GM12801 (cell line): Measurements from ENCODE around the gene PFDN2.

Experiments
- TF ChIP-seq, protein P1 (sequence below): IDR thresholded peaks from one replicate; pipeline ENCODE4 v1.5.1; 2011; ENCODE audit warnings: control low read depth; ENCODE audit not compliant: insufficient read length; ENCODE audit errors: extremely low read depth

Gene PFDN2

DNA sequence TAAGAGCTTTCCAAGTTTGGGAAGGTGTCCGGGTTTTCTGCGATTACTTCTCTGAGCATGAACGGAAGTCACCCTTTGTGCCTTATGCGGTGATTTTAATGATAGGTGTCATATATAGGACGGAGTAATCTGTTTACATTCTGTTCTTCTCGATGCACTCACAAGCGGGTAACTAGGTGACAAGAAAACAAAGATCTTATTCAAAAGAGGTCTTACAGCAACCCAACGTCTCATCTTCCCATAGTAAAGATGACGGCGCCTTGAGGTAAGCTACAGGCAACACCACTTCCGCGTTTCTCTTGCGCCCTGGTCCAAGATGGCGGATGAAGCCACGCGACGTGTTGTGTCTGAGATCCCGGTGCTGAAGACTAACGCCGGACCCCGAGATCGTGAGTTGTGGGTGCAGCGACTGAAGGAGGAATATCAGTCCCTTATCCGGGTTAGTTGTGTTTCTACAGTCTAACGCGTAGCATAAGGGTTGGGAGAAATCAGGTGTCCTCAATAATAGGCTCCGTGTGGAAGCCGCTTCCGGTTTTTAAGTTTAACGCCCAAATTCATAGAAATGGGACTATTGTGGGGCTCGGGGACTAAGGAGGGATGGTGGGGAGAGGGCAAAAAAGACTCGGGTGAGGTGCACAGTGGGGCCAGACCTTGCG, 36.0 kb upstream of the PFDN2 start, which contains the start of gene UFC1:
TSS of gene UFC1 (plus strand) at position 297 of the 656 bp plus-strand sequence. CDS start at position 317, 20 bp downstream.
- TF ChIP-seq, protein P1, sequence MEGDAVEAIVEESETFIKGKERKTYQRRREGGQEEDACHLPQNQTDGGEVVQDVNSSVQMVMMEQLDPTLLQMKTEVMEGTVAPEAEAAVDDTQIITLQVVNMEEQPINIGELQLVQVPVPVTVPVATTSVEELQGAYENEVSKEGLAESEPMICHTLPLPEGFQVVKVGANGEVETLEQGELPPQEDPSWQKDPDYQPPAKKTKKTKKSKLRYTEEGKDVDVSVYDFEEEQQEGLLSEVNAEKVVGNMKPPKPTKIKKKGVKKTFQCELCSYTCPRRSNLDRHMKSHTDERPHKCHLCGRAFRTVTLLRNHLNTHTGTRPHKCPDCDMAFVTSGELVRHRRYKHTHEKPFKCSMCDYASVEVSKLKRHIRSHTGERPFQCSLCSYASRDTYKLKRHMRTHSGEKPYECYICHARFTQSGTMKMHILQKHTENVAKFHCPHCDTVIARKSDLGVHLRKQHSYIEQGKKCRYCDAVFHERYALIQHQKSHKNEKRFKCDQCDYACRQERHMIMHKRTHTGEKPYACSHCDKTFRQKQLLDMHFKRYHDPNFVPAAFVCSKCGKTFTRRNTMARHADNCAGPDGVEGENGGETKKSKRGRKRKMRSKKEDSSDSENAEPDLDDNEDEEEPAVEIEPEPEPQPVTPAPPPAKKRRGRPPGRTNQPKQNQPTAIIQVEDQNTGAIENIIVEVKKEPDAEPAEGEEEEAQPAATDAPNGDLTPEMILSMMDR: no peak

DNA sequence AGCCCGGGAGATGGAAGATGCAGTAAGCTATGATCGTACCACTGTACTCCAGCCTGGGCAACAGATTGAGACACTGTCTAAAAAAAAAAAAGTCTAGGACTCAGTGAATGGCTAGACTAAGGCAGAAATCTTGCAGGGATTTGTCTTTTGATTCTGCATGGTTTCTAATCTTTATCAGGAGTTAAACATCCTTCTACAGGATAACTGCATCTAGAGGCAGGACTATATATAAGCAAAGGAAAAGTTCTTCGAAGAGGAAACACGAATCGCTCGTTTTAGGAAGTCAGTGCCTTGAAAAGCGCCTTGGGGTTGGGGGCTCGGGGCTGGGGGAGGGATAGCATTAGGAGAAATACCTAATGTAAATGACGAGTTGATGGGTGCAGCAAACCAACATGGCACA, 35.3 kb upstream of the PFDN2 start:
- TF ChIP-seq, protein P1: no peak

DNA sequence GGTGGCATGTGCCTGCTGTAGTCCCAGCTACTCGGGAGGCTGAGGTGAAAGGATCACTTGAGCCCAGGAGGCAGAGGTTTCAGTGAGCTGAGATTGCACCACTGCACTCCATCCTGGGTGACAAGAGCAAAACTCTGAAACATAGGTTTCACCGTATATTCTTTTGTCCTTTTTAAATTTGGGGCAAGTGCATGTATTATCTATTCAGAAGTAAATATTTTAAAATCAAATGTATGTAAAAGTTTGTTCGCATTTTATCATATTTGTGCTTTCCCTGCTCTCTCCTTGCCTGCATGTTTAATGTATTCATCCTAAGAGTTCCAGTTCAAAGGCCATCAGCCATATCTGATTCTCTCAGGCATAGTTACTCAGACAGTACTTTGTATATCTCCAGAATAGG, 28.0 kb upstream of the PFDN2 start:
- TF ChIP-seq, protein P1: no peak

DNA sequence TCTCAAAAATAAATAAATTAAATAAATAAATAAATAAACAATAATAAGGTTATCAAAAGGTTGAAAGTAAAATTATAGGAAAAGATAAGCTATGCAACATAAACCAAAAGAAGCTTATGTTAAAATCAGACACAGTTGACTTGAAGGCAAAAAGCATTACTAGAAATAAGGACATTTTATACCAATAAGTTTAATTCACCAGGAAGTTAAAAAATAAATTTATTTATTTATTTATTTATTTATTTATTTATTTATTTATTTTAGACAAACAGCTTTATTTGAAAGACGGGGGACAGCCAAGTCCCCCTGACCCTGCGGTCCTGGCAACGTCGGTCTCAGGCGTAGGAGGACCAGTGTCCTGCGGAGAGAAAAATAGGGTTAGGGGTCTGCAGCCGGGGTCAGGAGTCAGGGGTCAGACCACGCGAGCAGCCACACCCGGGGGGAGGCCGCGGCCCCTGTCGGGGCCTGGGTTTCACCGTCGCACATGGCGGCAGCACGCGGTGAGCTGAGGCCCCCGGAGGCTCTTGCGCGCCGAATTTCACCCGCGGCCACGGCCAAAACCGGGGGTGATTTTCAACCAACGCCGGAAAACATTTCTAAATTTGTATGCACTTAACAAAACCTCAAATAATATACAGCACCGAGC, 23.0 kb upstream of the PFDN2 start:
- TF ChIP-seq, protein P1: no peak

DNA sequence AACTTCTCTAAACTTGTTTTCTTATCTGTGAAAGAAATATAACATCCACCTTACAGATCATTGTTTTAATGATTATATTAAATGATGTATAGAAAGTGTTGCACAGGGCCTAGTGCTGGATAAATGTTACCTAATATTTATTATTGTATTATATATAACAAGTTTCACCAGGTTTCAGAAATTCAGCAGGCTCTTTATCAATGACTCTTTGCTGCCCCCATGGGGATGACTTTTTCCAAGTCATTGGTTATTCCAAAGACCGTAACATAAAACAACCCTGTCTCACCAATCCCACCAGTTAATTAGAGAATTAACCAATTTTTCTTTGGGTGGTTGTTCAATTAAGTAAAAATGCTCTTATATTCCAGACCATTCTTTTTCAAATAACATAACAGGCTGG, 21.9 kb upstream of the PFDN2 start:
- TF ChIP-seq, protein P1: no peak

DNA sequence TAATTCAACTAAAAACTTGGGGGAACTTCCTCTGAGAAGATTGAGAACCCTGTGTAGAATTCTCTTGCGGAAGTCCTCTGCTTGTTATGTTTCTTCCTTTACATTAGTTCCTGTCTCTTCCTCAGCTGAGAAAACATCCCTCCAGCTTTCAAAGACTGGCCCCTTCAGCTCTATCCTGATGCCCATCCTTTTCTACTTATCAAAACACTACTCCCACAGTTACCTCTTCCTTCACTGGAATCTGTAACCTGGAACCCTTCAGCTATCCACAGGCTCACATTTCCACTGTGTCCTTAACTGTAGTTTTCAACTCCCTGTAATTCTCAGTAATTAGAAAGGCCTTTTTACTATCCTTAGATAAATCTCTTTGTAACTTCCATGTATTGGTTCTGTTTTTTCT, 20.6 kb upstream of the PFDN2 start:
- TF ChIP-seq, protein P1: no peak

DNA sequence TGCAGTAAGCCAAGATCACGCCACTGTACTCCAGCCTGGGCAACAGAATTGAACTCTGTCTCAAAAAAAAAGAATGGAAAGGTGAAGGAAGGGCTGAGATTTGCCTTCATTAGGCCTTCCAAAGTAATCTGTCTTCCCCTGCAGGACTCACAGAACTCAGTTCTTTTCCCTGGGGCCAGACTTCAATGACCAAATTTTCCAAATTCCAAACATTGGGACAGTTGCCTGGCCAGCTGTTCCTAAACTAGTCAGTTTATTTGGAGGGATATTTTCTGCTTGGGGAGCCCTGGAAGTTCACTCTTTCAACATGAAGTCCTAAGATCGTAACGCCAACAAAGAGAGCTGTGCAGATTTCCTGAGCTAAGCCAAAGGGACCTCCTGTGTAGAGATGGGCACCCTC, 20.0 kb upstream of the PFDN2 start:
- TF ChIP-seq, protein P1: no peak
